ES-I3 (cell line): ENCODE data around the gene AAMP.
A peak's percentile ranks its signal among the peaks of the same experiment; 100 is the strongest.

Experiments used
- H3K36me3 ChIP-seq: 2 replicates; pipeline ENCODE4 v1.6.1; 2013; ENCODE audit warnings: mild to moderate bottlenecking, low read length, control low read depth, moderate library complexity; ENCODE audit not compliant: insufficient read depth
- H3K4me1 ChIP-seq: 2 replicates; pipeline ENCODE4 v1.6.1; 2013; ENCODE audit warnings: mild to moderate bottlenecking, control low read depth, low read length; ENCODE audit not compliant: insufficient read depth
- H3K9ac ChIP-seq: 2 replicates; pipeline ENCODE4 v1.6.1; 2013; ENCODE audit warnings: low read depth, mild to moderate bottlenecking, low read length, moderate library complexity
- H3K9me3 ChIP-seq: 2 replicates; pipeline ENCODE4 v1.6.1; 2013; ENCODE audit warnings: mild to moderate bottlenecking, low read length, moderate library complexity; ENCODE audit not compliant: control insufficient read depth, insufficient read depth

Gene AAMP

GRCh38 chr2:218301176-218301819 lies 31.4 kb upstream of the AAMP start:
- no peak overlapping the region for H3K9ac ChIP-seq
- H3K4me1 ChIP-seq: no peaks in the 10 kb centered on the region; the same call in 1 of the 2 replicates
- no peaks in the 10 kb centered on the region for H3K36me3 ChIP-seq
- H3K9me3 ChIP-seq: no peaks in the 10 kb centered on the region

- H3K36me3 ChIP-seq: no peaks in the 10 kb centered on the region
- no peak overlapping the region for H3K9ac ChIP-seq
- no peaks in the 10 kb centered on the region for H3K9me3 ChIP-seq
- H3K4me1 ChIP-seq: peaks cover 2% of the 10 kb centered on the region; the same call in 1 of the 2 replicates
Measured at GRCh38 chr2:218300141-218300540, 30.2 kb upstream of the AAMP start.

- Histone ChIP-seq H3K36me3 (no peaks in the 10 kb centered on the region), H3K9me3 (no peaks in the 10 kb centered on the region), H3K4me1 (peaks cover 9% of the 10 kb centered on the region; the same call in 1 of the 2 replicates), H3K9ac (no peak overlapping the region)
Measured at GRCh38 chr2:218298314-218298875, 28.5 kb upstream of the AAMP start.

- Histone ChIP-seq H3K9me3 (no peaks in the 10 kb centered on the region), H3K36me3 (no peaks in the 10 kb centered on the region), H3K9ac (no peak overlapping the region), H3K4me1 (peaks cover 12% of the 10 kb centered on the region; the same call in 1 of the 2 replicates)
Measured at GRCh38 chr2:218296847-218297246, 26.9 kb upstream of the AAMP start.

GRCh38 chr2:218296200-218296599 lies 26.3 kb upstream of the AAMP start:
- Histone ChIP-seq H3K4me1 (peaks cover 12% of the 10 kb centered on the region; the same call in 1 of the 2 replicates), H3K9ac (no peak overlapping the region), H3K9me3 (no peaks in the 10 kb centered on the region), H3K36me3 (no peaks in the 10 kb centered on the region)

DNA sequence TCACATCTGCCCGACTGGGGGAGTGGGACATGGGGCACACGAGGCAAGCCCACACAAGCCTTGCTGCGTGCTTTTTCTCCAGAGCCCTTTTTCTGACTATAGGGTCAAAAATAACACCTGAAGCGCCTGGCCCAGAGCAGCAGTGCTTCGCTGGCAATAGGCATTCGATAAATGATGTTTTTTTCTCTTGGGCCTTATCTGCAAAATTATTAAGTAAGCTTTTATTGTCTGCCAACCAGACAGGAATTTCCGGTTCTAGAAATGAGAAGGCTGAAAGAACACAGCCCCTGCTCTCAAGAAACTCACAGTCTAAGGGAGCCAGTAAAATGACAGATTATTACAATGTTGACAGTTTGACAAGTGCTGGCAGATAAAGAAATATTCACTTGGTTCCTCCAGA lies 25.1 kb upstream of the AAMP start:
- Histone ChIP-seq H3K36me3 (no peaks in the 10 kb centered on the region), H3K4me1 (peaks cover 14% of the 10 kb centered on the region; the same call in 1 of the 2 replicates), H3K9ac (no peak overlapping the region), H3K9me3 (no peaks in the 10 kb centered on the region)

DNA sequence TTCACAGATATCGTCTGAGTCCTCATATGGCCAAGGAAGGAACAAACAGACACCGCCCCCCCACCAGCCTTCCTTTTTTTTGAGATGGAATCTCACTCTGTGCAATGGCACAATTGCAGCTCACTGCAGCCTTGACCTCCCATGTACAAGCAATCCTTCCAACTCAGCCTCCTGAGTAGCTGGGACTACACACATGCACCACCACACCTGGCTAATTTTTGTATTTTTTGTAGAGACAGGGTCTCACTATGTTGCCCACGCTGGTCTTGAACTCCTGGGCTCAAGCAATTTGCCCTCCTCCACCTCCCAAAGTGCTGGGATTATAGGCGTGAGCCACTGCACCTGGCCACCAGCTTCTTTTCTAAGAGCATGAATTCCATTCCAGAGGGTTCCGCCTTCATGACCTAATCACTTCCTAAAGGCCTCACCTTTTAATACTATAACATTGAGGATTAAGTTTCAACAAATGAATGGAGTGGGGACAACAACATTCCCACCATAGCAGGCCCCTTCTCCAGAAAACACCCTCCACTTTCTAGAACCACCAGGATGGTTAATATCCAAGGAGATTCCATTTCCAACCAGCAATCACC lies 24.6 kb upstream of the AAMP start:
- no peaks in the 10 kb centered on the region for H3K9me3 ChIP-seq
- H3K4me1 ChIP-seq: peaks cover 19% of the 10 kb centered on the region; the same call in 1 of the 2 replicates
- H3K36me3 ChIP-seq: no peaks in the 10 kb centered on the region
- no peak overlapping the region for H3K9ac ChIP-seq

GRCh38 chr2:218293715-218294429 lies 23.9 kb upstream of the AAMP start:
- no peaks in the 10 kb centered on the region for H3K9me3 ChIP-seq
- H3K36me3 ChIP-seq: no peaks in the 10 kb centered on the region
- H3K9ac ChIP-seq: no peak overlapping the region
- peaks cover 20% of the 10 kb centered on the region; the same call in 1 of the 2 replicates for H3K4me1 ChIP-seq

GRCh38 chr2:218292048-218293014 lies 22.4 kb upstream of the AAMP start, which contains the start of gene TMBIM1:
Gene TMBIM1 (minus strand): TSS chr2:218292503. CDS start chr2:218282141, 10,362 bp downstream.
- Histone ChIP-seq H3K9ac (peak within 1 kb of the TSS; percentile 90), H3K4me1 (peaks cover 20% of the 10 kb centered on the region; the same call in 1 of the 2 replicates)

DNA sequence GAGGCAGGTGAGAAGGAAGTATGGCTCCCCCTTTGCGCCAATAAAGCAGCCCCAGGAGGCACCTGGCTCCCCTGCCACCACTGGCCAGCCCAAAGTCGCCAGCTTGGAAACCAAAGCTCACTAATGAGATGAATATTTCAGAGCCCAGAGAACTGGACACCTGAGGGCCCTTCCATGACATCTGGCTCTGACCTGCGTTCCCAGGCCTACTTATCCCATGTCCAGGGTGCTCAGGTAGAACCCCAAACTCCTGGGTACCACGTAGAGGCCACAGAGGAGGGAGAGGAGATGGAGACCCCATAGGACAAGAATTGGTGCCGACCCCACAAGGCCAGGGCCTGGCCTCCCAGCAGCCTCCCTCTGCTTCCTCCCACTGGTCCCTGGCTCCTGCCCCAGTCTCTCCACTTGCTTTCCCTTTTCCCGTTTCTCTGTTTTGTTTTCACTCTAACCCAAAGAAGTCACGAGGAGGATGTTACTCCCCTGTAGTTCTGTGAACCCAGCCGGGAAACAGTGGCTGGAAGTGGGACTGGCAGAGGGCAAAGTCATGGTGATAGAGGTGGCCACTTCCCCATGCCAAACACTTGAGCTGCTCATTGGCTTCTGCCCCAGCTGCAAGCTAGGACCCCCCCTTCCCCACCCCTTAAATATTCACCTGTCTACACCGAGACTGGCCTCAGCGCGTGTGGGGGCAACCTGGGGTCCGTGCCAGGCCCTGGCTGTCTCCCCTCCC lies 21.5 kb upstream of the AAMP start:
- Histone ChIP-seq H3K9ac (peak overlapping the region; percentile 90; the same call in 1 of the 2 replicates), H3K36me3 (no peaks in the 10 kb centered on the region), H3K4me1 (peaks cover 26% of the 10 kb centered on the region), H3K9me3 (no peaks in the 10 kb centered on the region)

More at GRCh38 chr2:218292048-218293014, 22.4 kb upstream of the AAMP start, which contains the start of gene TMBIM1:
- Histone ChIP-seq H3K9me3 (no peaks in the 10 kb centered on the region), H3K36me3 (no peaks in the 10 kb centered on the region)

DNA sequence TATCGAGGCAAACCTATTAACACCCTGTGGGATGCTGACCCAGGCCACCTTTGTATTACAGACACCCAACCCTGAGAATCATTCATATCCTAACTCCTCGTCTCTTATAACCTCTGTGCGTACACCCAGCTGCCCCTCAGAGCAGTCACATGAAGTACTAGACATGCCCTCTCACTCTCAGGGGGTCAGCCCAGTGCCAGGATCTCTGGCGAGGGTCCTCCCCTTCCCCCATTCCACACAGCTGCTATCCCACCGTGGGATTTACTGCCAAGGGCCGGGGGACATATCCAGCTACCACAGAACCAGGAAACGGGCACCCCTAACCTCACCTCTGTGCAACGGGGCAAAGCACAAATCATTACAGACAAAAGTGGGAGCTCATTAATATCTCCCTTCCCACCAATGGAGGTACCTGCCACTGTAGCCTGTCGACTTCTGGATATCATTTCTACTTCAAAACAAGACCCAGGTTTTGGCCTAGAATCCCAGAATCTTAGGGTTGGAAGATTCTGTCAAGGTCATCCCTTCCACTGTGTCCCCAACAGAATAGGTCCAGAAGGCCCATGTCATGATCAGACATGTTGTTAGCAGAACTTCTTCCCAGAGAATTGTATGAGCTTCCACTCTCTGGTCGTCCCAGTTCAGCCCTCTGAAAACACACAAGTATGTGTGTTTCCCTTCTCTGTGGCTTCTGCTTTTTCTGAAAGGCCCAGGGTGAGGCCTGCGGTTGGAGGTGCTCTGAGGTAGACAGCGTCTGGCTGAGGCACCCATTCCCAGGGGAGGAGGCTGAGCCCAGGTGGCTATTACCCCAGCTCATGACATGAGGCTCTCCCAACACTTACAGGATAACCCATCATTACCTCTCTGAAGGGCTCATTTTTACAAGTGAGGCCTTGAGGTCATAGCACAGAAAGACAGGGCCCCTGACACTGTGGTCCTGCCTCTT lies 20.7 kb upstream of the AAMP start:
- H3K4me1 ChIP-seq: peaks cover 35% of the 10 kb centered on the region

GRCh38 chr2:218289639-218290315 lies 19.8 kb upstream of the AAMP start:
- no peak overlapping the region for H3K9ac ChIP-seq
- no peaks in the 10 kb centered on the region for H3K36me3 ChIP-seq
- peaks cover 32% of the 10 kb centered on the region for H3K4me1 ChIP-seq

More for the DNA sequence above, 20.7 kb upstream of the AAMP start:
- Histone ChIP-seq H3K9me3 (no peaks in the 10 kb centered on the region), H3K36me3 (no peaks in the 10 kb centered on the region), H3K9ac (no peak overlapping the region)

More at GRCh38 chr2:218289639-218290315, 19.8 kb upstream of the AAMP start:
- H3K9me3 ChIP-seq: no peaks in the 10 kb centered on the region
